ENCODE results near the gene NELL2. TPM values are rescaled to one million over a fixed set of nuclear protein-coding genes. Genes with fewer than 3 reads are reported as not detected.

Gene NELL2
- total RNA-seq, 1 experiment from 2014 or later, result 32.7 TPM

- Histone ChIP-seq H3K9ac (ENCODE audit: extremely low read depth, insufficient read length, low read length) (no peak overlapping the region), H2AK5ac (ENCODE audit: insufficient read length, low read length) (no peak overlapping the region), H3K23ac (ENCODE audit: insufficient read length, low read depth, low read length) (no peak overlapping the region), H3K27me3 (ENCODE audit: insufficient read depth, low read length) (no peaks in the 10 kb centered on the region; the same call in 1 of the 2 replicates), H2BK20ac (ENCODE audit: low read depth, low read length, poor library complexity, severe bottlenecking) (no peak overlapping the region), H3K23me2 (ENCODE audit: insufficient read length, low read depth, low read length, poor library complexity, severe bottlenecking) (peaks cover 10% of the 10 kb centered on the region), H3K18ac (ENCODE audit: insufficient read length, low read depth, low read length) (no peak overlapping the region), H3K27ac (ENCODE audit: insufficient read length, low read depth, low read length) (no peak overlapping the region), H4K8ac (replicated peaks; ENCODE audit: insufficient read length, low read depth, low read length) (no peak overlapping the region), H4K91ac (ENCODE audit: insufficient read length, low read depth, low read length) (no peak overlapping the region), H3K79me2 (ENCODE audit: insufficient read depth, low read length) (peaks cover 3% of the 10 kb centered on the region; the same call in 1 of the 2 replicates), H3K79me1 (ENCODE audit: insufficient read depth, low read depth, low read length, poor library complexity, severe bottlenecking) (no peaks in the 10 kb centered on the region), H2BK5ac (ENCODE audit: insufficient read length, low read length) (no peak overlapping the region), H2AFZ (ENCODE audit: low read length) (no peak overlapping the region), H3K14ac (ENCODE audit: insufficient read depth, low read length) (no peak overlapping the region), H3K4me1 (ENCODE audit: insufficient read depth, low read length) (peaks cover 2% of the 10 kb centered on the region; the same call in 1 of the 2 replicates), H3K9me3 (ENCODE audit: control insufficient read depth, low read depth, low read length) (no peaks in the 10 kb centered on the region), H3K56ac (ENCODE audit: insufficient read length, low read depth, low read length) (no peak overlapping the region), H2BK12ac (ENCODE audit: insufficient read length, low read depth, low read length) (no peak overlapping the region), H2BK15ac (ENCODE audit: low read depth, low read length) (no peak overlapping the region), H3K4ac (ENCODE audit: low read depth, low read length) (no peak overlapping the region), H2BK120ac (ENCODE audit: low read depth, low read length, poor library complexity, severe bottlenecking) (no peak overlapping the region), H3T11ph (ENCODE audit: low read length) (no peak overlapping the region), H3K4me2 (ENCODE audit: insufficient read depth, insufficient read length, low read length) (peak overlapping the region; percentile 28), H4K20me1 (ENCODE audit: control insufficient read depth, insufficient read depth, insufficient read length) (no peaks in the 10 kb centered on the region), H4K5ac (ENCODE audit: insufficient read length, low read depth, low read length) (no peak overlapping the region)
- Mint-ChIP-seq H3K36me3 (ENCODE audit: insufficient read depth in 1 of 3, low read depth in 3 of 3) (peaks cover 6 to 16% (median 16%) of the 10 kb centered on the region in 3 experiments; a peak in 6 of 7 replicates), H3K27ac (no peak overlapping the region), H3K4me3 (peak overlapping the region in 1 of 2 experiments; percentile 100; a peak in 2 of 5 replicates), H3K9me3 (peaks cover 6 to 15% of the 10 kb centered on the region in 2 experiments; a peak in 4 of 5 replicates), H3K4me1 (peaks cover 13 to 14% of the 10 kb centered on the region in 2 experiments), H3K27me3 (ENCODE audit: low read depth) (peaks cover 28% of the 10 kb centered on the region)
- no CpG with 5 or more reads among the region's 1 CpG for WGBS (ENCODE audit: extremely low coverage, insufficient read length, low lambda C conversion rate)
- TF ChIP-seq, protein P1, sequence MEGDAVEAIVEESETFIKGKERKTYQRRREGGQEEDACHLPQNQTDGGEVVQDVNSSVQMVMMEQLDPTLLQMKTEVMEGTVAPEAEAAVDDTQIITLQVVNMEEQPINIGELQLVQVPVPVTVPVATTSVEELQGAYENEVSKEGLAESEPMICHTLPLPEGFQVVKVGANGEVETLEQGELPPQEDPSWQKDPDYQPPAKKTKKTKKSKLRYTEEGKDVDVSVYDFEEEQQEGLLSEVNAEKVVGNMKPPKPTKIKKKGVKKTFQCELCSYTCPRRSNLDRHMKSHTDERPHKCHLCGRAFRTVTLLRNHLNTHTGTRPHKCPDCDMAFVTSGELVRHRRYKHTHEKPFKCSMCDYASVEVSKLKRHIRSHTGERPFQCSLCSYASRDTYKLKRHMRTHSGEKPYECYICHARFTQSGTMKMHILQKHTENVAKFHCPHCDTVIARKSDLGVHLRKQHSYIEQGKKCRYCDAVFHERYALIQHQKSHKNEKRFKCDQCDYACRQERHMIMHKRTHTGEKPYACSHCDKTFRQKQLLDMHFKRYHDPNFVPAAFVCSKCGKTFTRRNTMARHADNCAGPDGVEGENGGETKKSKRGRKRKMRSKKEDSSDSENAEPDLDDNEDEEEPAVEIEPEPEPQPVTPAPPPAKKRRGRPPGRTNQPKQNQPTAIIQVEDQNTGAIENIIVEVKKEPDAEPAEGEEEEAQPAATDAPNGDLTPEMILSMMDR (conservative IDR thresholded peaks at IDR 0.05), result peak; percentile 51
- no peak for DNase-seq
These were observed 2.2 kb downstream of the NELL2 start for GRCh38 chr12:44873898-44874297.

Measured in H9 (cell line).